SK-N-MC (cell line): Measurements from ENCODE around the gene IFT81.

Source experiments
- EZH2 ChIP-seq: fragments of 200-600 bp; sonication (generic); IDR thresholded peaks from one replicate; pipeline ENCODE4 v1.6.1; 2017; ENCODE audit warnings: antibody characterized with exemption
- POLR2AphosphoS5 ChIP-seq: IDR thresholded peaks from 2 replicates; pipeline ENCODE4 v1.6.1; 2012; ENCODE audit warnings: mild to moderate bottlenecking, low read depth, low read length, borderline replicate concordance

DNA sequence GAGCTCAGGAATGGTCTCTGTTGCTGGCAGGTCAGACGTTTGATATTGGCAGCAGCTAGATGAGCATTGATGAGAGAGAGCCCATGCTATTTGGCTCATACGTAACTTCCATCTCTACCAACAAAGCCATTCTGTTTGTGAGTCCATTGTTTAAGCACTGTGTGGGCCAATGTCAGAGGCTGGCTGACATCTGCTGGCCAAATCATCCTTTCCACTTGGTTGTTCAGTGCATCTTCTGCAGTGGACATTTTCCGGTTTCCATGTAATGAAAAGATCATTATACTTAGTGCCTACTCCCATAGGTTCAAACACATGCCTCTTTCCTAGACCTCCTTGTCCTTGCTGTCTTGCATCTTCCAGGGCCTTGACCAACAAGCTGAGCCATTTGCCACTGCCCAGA lies 59.2 kb downstream of the IFT81 start:
- TF ChIP-seq POLR2AphosphoS5 (no peak), EZH2 (no peak)
